Thymus (tissue), 11 donors: ENCODE data around the gene WBP4. TPM values are rescaled to one million over a fixed set of nuclear protein-coding genes. Genes with fewer than 3 reads are reported as not detected.

Experiments
- DNase-seq, 9 donors: peaks; one replicate each; pipeline ENCODE4 v3.0.0-alpha.2; 2013; ENCODE audit warnings: low spot score in 9 of 9, low read depth in 6 of 9, missing footprints in 1 of 9
- H3K27ac ChIP-seq, 2 donors: one replicate each; pipeline ENCODE4 v1.5.1; 2013; ENCODE audit warnings: control low read depth in 1 of 2, low read depth in 1 of 2, low read length in 1 of 2, mild to moderate bottlenecking in 1 of 2, moderate library complexity in 1 of 2
- H3K27me3 ChIP-seq, 2 donors: one replicate each; pipeline ENCODE4 v1.5.1; 2013; ENCODE audit warnings: low read length in 1 of 2; ENCODE audit not compliant: control insufficient read depth in 2 of 2, insufficient read depth in 1 of 2
- H3K36me3 ChIP-seq, 2 donors: one replicate each; pipeline ENCODE4 v1.5.1; 2013; ENCODE audit warnings: low read length in 1 of 2, mild to moderate bottlenecking in 1 of 2, moderate library complexity in 1 of 2; ENCODE audit not compliant: control insufficient read depth in 2 of 2, insufficient read depth in 2 of 2
- H3K4me1 ChIP-seq, 2 donors: one replicate each; pipeline ENCODE4 v1.5.1; 2013; ENCODE audit warnings: low read length in 2 of 2; ENCODE audit not compliant: control insufficient read depth in 2 of 2, insufficient read depth in 2 of 2
- H3K4me3 ChIP-seq, 2 donors: one replicate each; pipeline ENCODE4 v1.5.1; 2013; ENCODE audit warnings: low read length in 2 of 2, control low read depth in 1 of 2, mild to moderate bottlenecking in 1 of 2
- H3K9me3 ChIP-seq, 2 donors: one replicate each; pipeline ENCODE4 v1.5.1; 2013; ENCODE audit warnings: low read length in 1 of 2, mild to moderate bottlenecking in 1 of 2; ENCODE audit not compliant: control insufficient read depth in 2 of 2, insufficient read depth in 1 of 2
- WGBS: extraction: QIAGEN DNeasy Blood & Tissue Kit; methylation state at CpG from one replicate; pipeline ENCODE4 v1.1.7; 2013; 5-methylcytosine and 5-hydroxymethylcytosine counted together
- polyA plus RNA-seq: library from polyadenylated mRNA; stranded (reverse); fragments of 200-250 nt; gene quantifications from one replicate; pipeline ENCODE4 v1.2.3, GENCODE V29; 2013
- total RNA-seq: library from RNA; stranded (reverse); fragments of 120-200 nt; gene quantifications from one replicate; pipeline ENCODE4 v1.2.4, GENCODE V29; 2013
- donor health status: healthy.

WBP4 gene
- total and polyA plus RNA-seq, 2 donors = 15.2 to 16.6 TPM

DNA sequence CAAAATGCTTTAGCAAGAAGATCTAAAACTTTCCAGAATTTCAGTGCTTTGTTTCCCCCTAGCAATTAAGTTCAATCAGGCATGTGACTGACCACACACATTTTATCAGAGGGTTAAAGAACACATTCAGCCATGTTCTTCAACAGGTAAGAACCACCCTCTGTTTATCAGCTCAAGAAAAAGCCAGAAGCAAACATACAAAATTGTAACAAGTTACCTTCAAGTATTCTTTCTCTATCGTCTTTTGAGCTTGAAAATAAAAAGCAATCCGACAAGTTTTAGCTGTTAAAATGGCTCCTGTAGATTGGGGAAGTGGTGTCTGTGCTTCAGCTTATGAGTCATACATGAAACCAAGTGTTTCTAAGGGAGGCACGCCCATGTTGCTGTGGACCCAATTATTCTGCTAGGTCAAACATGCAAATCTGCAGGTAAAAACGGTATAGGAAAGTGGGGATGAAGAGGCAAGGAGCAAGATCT, 42.3 kb upstream of the WBP4 start, which contains the start of gene ELF1:
Gene ELF1, minus strand, starts transcription at position 306 of the 477 bp plus-strand sequence. CDS start 37,262 bp downstream, outside the sequence.
- Histone ChIP-seq H3K36me3 (peaks cover 0 to 2% of the 10 kb centered on the region in 2 donors), H3K4me3 (peak within 1 kb of the TSS; percentile 60 to 66), H3K27ac (peak within 1 kb of the TSS; percentile 89 to 92), H3K9me3 (no peaks in the 10 kb centered on the region), H3K4me1 (peaks cover 3 to 5% of the 10 kb centered on the region in 2 donors), H3K27me3 (no peaks in the 10 kb centered on the region)
- peak; percentile 59 to 93 (median 78) for DNase-seq
- 2% methylated on average over 4 of the region's 4 CpGs for WGBS

DNA sequence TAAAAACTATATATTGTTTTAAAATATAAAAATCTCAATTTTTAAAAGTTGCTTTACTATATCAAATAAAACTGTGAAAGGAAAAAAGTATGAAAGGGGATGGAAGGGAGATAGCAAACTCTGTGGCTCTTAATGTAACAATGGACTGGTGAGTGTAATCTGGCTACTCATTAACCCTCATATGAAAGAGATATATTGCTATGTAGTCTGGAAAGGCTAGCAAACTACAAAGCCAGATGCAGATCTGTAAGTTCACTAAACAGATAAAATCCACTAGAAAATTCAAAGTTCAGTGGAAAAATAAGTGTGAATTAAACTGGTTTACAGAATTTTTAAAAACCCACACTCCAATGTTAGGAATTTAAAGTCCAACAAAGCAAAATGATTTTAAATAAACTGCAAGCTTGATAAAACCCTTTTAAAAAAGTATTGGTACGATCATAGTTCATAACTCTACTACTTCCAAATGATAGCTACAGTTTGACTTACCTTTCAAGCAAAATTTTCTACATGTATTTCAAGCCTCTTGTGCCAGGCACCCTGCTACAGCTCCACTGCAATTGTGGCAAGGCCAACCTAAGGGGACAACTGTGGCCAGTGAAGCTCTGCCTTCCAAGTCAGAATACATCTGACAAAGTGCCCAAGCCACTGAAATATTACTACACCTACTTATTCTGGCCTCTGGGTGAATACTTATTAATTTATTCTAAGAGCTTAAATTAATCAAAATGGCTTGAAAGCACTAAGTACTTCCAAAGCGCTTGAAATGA, 41.5 kb upstream of the WBP4 start:
- WGBS = 94% methylated on average over 2 of the region's 2 CpGs
- Histone ChIP-seq H3K4me1 (peaks cover 3 to 5% of the 10 kb centered on the region in 2 donors), H3K4me3 (peak overlapping the region; percentile 60 to 66), H3K9me3 (no peaks in the 10 kb centered on the region), H3K27me3 (no peaks in the 10 kb centered on the region), H3K36me3 (no peaks in the 10 kb centered on the region), H3K27ac (peak overlapping the region in 1 of 2 donors; percentile 92)
- no peak for DNase-seq

DNA sequence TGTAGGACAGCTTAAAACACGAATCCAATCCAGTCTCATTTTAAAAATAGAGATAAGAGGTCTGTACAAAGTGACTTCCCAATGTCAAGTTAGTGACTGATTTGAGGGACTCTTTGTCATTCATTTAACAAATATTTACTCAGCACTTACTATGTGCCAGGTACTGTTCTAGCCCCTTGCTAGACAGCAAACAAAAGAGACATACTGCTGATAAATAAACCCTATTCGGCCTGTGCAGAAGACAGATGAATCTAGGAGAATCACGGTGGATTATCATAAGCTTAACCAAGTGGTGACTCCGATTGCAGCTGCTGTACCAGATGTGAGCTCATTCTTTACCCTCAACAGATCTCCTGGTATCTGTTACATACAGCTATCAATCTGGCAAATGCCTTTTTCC, 35.8 kb upstream of the WBP4 start:
- Histone ChIP-seq H3K9me3 (no peaks in the 10 kb centered on the region), H3K4me1 (peaks cover 3% of the 10 kb centered on the region in 2 donors), H3K27ac (no peak overlapping the region), H3K27me3 (no peaks in the 10 kb centered on the region), H3K36me3 (peaks cover 9 to 15% of the 10 kb centered on the region in 2 donors), H3K4me3 (no peak overlapping the region)
- no peak for DNase-seq
- WGBS = 97% methylated on average over 4 of the region's 4 CpGs

DNA sequence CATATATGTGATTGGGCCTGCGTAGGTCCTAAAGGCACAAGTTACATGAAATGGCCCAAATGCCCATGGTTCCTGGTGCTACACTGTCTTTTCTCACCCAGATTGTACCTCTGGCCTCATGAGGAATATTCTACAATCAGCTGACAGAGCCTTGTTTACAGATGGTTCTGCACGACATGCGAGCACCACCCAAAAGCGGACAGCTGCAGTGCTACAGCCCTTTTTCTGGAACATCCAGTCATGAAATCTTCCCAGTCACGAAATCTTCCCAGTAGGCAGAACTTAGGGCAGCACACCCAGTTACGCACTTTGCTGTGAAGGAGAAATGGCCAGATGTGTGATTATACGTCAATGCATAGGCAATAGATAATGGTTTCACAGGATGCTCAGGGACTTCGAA, 34.5 kb upstream of the WBP4 start:
- peaks cover 3% of the 10 kb centered on the region in 2 donors for H3K4me1 ChIP-seq
- H3K4me3 ChIP-seq = no peak overlapping the region
- H3K27ac ChIP-seq = no peak overlapping the region
- H3K9me3 ChIP-seq = no peaks in the 10 kb centered on the region
- H3K36me3 ChIP-seq = peaks cover 9 to 15% of the 10 kb centered on the region in 2 donors
- DNase-seq = no peak
- WGBS = 98% methylated on average over 8 of the region's 8 CpGs
- no peaks in the 10 kb centered on the region for H3K27me3 ChIP-seq

DNA sequence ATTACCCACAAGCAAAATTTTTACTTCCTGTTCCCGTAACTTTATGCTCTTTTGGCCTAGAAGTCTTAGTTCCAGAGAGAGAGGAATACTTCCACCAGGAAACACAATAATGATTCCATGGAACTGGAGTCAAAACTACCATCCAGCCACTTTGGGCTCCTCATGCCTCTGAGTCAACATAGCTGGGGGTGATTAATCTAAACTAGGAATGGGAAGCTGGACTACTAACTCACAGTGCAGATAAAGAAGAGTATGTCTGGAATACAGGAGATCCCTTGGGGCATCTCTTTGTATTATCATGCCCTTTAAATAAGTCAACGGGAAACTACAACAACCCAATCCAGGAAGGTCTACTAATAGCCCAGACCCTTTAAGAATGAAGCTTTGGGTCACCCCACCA, 33.3 kb upstream of the WBP4 start:
- 79% methylated on average over 2 of the region's 2 CpGs for WGBS

DNA sequence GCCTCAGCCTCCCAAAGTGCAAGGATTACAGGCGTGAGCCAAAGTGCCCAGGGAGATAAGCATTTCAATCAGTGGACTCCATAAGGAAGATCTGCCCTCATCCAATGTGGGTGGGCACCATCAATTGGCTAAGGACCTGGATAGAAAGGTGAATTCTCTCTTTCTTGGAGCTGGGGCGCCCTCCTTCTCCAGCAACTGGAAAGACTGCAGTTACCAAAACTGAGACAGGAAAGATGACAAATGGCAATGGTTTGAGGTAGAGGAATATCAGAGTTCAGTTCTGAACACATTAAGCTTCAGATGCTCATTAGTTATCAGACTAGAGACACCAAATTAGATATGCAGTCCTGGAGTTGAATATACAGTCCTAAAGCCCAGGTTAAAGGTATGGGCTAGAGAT, 31.7 kb upstream of the WBP4 start:
- Histone ChIP-seq H3K9me3 (no peaks in the 10 kb centered on the region), H3K4me1 (peaks cover 3 to 6% of the 10 kb centered on the region in 2 donors), H3K27ac (peak overlapping the region in 1 of 2 donors; percentile 8), H3K4me3 (no peak overlapping the region), H3K27me3 (no peaks in the 10 kb centered on the region), H3K36me3 (peaks cover 9 to 15% of the 10 kb centered on the region in 2 donors)
- DNase-seq = no peak
- 100% methylated on average over 2 of the region's 2 CpGs for WGBS

More for the DNA sequence above, 33.3 kb upstream of the WBP4 start:
- H3K27me3 ChIP-seq = no peaks in the 10 kb centered on the region
- no peak for DNase-seq
- H3K4me1 ChIP-seq = peaks cover 3% of the 10 kb centered on the region in 2 donors
- H3K36me3 ChIP-seq = peaks cover 9 to 15% of the 10 kb centered on the region in 2 donors
- no peaks in the 10 kb centered on the region for H3K9me3 ChIP-seq
- H3K27ac ChIP-seq = no peak overlapping the region
- no peak overlapping the region for H3K4me3 ChIP-seq

DNA sequence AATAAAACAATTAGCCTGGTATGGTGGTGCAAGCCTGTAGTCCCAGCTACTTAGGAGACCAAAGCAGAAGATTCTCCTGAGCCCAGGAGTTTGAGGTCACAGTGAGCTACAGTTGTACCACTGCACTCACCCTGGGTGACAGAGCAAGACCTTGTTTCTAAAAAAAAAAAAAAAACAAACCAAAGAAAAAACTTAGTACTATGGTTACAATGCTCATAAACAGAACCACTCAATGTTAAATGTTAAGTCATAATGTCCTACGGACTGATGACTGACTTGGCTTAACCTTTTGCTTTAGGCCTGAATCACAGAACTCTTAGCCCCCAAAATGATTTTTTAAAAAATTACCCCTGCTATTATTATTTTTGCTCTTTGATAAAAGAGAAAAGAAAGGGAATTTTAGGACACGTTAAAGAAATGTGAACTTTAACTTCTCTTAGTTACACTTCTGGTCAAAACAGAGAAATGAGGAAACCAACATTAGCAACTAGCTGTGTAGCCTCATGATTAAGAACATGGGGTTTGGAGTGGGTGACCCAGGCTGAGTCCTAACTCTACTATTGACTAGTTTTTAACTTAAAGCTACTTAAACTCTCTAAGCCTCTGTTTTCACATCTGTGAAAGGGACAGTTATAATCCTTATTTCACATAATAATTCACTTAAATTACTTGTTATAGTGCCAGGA, 28.5 kb upstream of the WBP4 start:
- H3K27ac ChIP-seq = no peak overlapping the region
- DNase-seq = no peak
- H3K4me3 ChIP-seq = no peak overlapping the region
- no peaks in the 10 kb centered on the region for H3K9me3 ChIP-seq
- H3K4me1 ChIP-seq = peaks cover 0 to 3% of the 10 kb centered on the region in 2 donors
- no peaks in the 10 kb centered on the region for H3K27me3 ChIP-seq
- 93% methylated on average over 2 of the region's 2 CpGs for WGBS
- peaks cover 0 to 3% of the 10 kb centered on the region in 2 donors for H3K36me3 ChIP-seq

DNA sequence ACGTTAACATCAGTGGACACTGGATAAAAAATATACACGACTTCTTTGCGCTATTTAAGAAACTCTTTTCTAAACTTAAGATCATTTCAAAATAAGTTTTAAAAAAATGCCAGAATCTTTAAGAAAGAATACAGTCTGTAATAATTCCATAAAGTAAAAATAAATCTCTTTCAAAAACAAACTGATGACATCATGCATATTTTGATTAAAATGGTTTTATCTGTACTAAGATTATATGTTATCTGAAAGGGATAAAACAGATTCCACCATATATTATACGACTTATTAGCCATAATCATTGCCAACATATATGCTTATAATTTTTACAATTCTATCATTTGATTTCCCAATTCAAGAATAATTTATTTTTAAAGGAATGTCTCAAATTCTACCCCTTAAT, 26.9 kb upstream of the WBP4 start:
- 98% methylated on average over 4 of the region's 4 CpGs for WGBS
- DNase-seq = no peak
- no peaks in the 10 kb centered on the region for H3K9me3 ChIP-seq
- no peaks in the 10 kb centered on the region for H3K36me3 ChIP-seq
- H3K27me3 ChIP-seq = no peaks in the 10 kb centered on the region
- no peak overlapping the region for H3K27ac ChIP-seq
- peaks cover 0 to 3% of the 10 kb centered on the region in 2 donors for H3K4me1 ChIP-seq
- H3K4me3 ChIP-seq = no peak overlapping the region

DNA sequence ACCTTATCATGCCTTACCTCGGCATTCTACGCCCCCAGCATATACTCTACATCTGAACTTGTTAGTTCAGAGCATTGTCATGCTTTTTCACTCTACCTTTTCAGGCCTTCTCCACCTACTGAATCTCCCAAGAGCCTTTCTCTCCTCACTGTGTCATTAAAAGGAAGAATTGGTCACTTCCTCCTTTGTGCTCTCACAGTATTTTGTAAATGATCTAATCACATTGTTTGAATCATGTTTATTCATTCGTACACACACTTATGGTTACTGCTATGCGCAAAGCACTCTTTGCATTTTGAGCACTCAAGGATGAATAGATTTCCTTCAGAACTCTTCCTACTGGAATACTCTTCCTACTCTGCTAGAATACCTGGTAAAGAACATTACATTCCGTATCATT, 26.4 kb upstream of the WBP4 start:
- H3K27ac ChIP-seq = no peak overlapping the region
- WGBS = 96% methylated on average over 5 of the region's 5 CpGs
- H3K27me3 ChIP-seq = no peaks in the 10 kb centered on the region
- DNase-seq = no peak
- peaks cover 0 to 3% of the 10 kb centered on the region in 2 donors for H3K4me1 ChIP-seq
- H3K9me3 ChIP-seq = no peaks in the 10 kb centered on the region
- no peak overlapping the region for H3K4me3 ChIP-seq
- no peaks in the 10 kb centered on the region for H3K36me3 ChIP-seq
